ENCODE results near the gene SLC13A5. TPM values are rescaled to one million over a fixed set of nuclear protein-coding genes. Genes with fewer than 3 reads are reported as not detected.
"Not testable (repeated sequence)": the region's sequence is repeated elsewhere in the genome, so short reads cannot be mapped to it uniquely, and the experiment has no call there.

Gene SLC13A5
- total and polyA plus RNA-seq, 5 donors, result not detected

DNA sequence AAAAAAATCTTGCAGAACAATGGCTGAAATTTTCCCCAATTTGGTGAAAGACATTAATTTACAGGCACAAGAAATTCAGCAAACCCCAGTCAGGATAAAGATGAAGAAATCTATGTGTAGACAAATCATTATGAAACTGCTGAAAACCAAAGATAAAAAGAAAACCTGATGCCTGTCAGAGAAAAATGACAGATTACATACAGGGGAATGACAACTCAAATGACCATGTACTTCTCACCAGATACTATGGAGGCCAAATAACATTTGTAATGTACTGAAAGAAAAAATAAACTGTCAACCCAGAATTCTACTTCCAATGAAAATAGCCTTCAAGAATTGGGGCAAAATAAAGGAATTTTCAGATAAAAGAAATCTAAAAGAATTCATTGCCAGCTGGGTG lies 35.4 kb upstream of the SLC13A5 start:
- no peaks in the 10 kb centered on the region for H3K9me3 ChIP-seq (ENCODE audit: control insufficient read depth, low read length)
- DNase-seq, result no peak
- H3K27ac ChIP-seq (ENCODE audit: low read length), result no peak overlapping the region
- intact Hi-C loops (cut with DNase I), result no loop called here
- ATAC-seq, result no peak
- no peak overlapping the region for H3K4me3 ChIP-seq (ENCODE audit: low read length)
- H3K4me1 ChIP-seq (ENCODE audit: control insufficient read depth, insufficient read depth, low read length), result peaks cover 6% of the 10 kb centered on the region
- H3K27me3 ChIP-seq (ENCODE audit: control insufficient read depth, insufficient read depth), result no peaks in the 10 kb centered on the region

DNA sequence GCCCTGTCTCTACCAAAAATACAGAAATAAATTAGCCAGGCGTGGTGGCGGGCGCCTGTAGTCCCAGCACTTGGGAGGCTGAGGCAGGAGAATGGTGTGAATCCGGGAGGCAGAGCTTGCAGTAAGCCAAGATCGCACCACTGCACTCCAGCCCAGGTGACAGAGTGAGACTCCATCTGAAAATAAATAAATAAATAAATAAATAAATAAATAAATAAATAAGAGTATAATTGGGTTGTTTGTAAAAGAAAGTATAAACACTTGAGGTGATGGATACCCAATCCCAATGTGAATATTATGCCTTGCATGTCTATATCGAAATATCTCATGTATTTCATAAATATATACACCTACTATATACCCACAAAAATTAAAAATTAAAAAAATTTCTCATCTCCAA lies 33.5 kb upstream of the SLC13A5 start:
- H3K9me3 ChIP-seq (ENCODE audit: control insufficient read depth, low read length); H3K27me3 ChIP-seq (ENCODE audit: control insufficient read depth, insufficient read depth); intact Hi-C loops (cut with DNase I); H3K4me3 ChIP-seq (ENCODE audit: low read length); DNase-seq; H3K27ac ChIP-seq (ENCODE audit: low read length); H3K4me1 ChIP-seq (ENCODE audit: control insufficient read depth, insufficient read depth, low read length); ATAC-seq: not testable (repeated sequence)
- WGBS, result 96% methylated on average over 6 of the region's 6 CpGs

DNA sequence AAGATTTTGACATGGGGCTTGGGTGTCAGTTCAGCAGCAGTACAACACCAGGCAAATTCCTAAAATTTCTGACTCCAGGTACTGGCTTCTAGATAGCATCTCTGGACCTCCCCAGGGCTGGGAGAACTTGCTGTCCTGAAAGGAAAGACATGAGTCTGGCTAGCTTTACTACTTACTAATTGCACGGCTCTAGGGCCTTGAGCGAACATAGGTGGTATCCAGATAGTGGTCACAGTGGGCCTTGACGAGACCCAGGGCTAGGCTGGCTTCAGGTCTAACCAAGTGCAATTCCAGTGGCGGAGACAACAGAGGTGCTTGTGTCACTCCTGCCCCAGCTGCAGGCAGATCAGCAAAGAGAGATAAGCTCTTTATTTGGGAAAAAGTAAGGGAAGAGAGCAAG lies 16.4 kb upstream of the SLC13A5 start:
- DNase-seq (no peak), ATAC-seq (no peak)
- H3K27ac ChIP-seq (ENCODE audit: low read length), result no peak overlapping the region
- no peaks in the 10 kb centered on the region for H3K4me1 ChIP-seq (ENCODE audit: control insufficient read depth, insufficient read depth, low read length)
- no peak overlapping the region for H3K4me3 ChIP-seq (ENCODE audit: low read length)
- WGBS, result 67% methylated on average over 4 of the region's 4 CpGs
- H3K27me3 ChIP-seq (ENCODE audit: control insufficient read depth, insufficient read depth), result no peaks in the 10 kb centered on the region
- H3K9me3 ChIP-seq (ENCODE audit: control insufficient read depth, low read length), result no peaks in the 10 kb centered on the region
- intact Hi-C loops (cut with DNase I), result no loop called here

DNA sequence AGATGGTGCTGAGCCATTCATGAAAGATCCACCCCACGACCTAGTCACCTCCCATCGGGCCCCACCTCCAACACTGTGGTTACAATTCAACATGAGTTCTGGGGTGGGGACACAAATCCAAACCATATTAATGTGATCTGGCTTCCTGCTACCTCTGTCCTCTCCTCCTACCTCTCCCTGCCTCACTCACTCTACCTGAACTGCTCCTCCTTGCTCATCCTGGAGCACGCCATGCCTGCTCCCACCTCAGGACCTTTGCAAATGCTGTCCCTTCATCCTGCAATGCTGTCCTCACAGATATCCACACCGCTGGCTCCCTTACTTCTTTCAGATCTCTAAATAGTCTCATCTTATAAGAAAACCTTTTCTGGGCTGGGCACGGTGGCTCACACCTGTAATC lies 10.8 kb upstream of the SLC13A5 start:
- Histone ChIP-seq H3K4me3 (ENCODE audit: low read length) (no peak overlapping the region), H3K9me3 (ENCODE audit: control insufficient read depth, low read length) (no peaks in the 10 kb centered on the region), H3K27ac (ENCODE audit: low read length) (no peak overlapping the region), H3K27me3 (ENCODE audit: control insufficient read depth, insufficient read depth) (no peaks in the 10 kb centered on the region), H3K4me1 (ENCODE audit: control insufficient read depth, insufficient read depth, low read length) (no peaks in the 10 kb centered on the region)
- DNase-seq (no peak), ATAC-seq (no peak)
- intact Hi-C loops (cut with DNase I), result no loop called here
- WGBS, result 85% methylated on average over 5 of the region's 5 CpGs

DNA sequence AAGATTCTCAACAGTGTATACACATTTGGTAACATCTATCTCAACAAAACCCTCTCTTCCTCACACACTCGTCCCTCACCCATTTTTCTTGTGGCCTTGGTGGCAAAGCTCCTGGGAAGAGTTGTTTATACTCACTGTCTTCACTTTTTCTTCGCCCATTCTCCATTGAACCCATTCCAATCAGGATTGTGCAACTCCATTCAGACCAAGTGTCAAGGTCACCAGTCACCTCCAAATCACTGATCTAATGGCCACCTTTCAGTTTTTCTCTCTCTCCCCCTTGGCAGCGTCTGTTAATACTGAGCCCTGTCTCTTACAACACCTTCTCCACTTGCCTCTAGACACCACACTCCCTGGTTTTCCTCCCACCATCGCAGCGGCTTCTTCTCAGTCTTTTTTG lies 8.6 kb upstream of the SLC13A5 start:
- no peaks in the 10 kb centered on the region for H3K4me1 ChIP-seq (ENCODE audit: control insufficient read depth, insufficient read depth, low read length)
- WGBS, result 75% methylated on average over 5 of the region's 5 CpGs
- H3K27me3 ChIP-seq (ENCODE audit: control insufficient read depth, insufficient read depth), result no peaks in the 10 kb centered on the region
- H3K9me3 ChIP-seq (ENCODE audit: control insufficient read depth, low read length), result no peaks in the 10 kb centered on the region
- H3K4me3 ChIP-seq (ENCODE audit: low read length), result no peak overlapping the region
- no peak overlapping the region for H3K27ac ChIP-seq (ENCODE audit: low read length)
- ATAC-seq (no peak), DNase-seq (no peak)
- intact Hi-C loops (cut with DNase I), result no loop called here

DNA sequence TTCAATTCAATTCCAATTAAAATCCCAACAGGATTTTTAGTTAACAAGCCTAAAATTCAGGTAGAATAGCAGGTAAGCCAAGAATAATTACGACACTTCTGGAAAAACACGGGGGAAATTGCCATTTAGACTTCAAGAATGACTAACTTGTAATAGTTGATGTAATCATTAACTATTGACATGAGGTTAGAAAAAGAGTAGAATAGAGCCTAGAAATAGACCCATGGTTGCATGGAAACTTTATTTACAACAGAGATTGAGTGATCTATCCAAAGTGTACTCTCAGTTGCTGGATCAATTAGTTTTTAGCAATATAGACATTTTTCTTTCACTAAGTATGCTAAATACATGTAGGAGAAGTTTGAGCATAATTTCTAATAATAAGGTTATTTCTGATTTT lies 3.6 kb upstream of the SLC13A5 start:
- H3K27ac ChIP-seq (ENCODE audit: low read length), result no peak overlapping the region
- ATAC-seq (no peak), DNase-seq (no peak)
- H3K9me3 ChIP-seq (ENCODE audit: control insufficient read depth, low read length), result peaks cover 2% of the 10 kb centered on the region
- no peaks in the 10 kb centered on the region for H3K4me1 ChIP-seq (ENCODE audit: control insufficient read depth, insufficient read depth, low read length)
- intact Hi-C loops (cut with DNase I), result no loop called here
- no peak overlapping the region for H3K4me3 ChIP-seq (ENCODE audit: low read length)
- WGBS, result 93% methylated on average over 2 of the region's 2 CpGs
- H3K27me3 ChIP-seq (ENCODE audit: control insufficient read depth, insufficient read depth), result no peaks in the 10 kb centered on the region

DNA sequence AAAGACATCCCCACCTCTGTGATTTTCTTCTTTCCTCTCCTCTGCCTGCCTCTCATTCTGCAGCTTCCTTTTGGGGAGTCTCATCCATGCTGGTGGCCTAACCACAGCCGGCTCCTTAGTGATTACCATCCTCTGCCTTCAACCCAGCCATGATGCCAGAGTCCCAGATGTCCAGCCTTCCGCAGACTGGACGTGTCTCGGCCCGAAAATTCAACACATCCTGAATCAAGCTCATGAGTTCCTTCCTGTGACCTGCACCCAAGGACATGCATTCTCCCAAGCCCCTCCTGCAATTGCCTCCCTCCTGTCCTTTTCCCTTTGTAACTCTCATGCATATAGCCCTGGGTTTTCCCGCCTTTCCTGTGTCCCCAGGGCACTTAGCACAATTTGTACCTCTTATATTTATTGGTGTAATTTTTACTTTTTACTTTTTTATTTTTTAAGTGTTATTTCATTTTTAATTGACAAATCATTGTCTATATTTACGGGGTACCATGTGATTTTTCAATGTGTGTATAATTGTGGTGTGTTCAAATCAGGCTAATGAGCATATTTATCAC lies 1.2 kb upstream of the SLC13A5 start:
- Histone ChIP-seq H3K9me3 (ENCODE audit: control insufficient read depth, low read length) (peaks cover 2% of the 10 kb centered on the region), H3K4me3 (ENCODE audit: low read length) (no peak overlapping the region), H3K27ac (ENCODE audit: low read length) (no peak overlapping the region), H3K27me3 (ENCODE audit: control insufficient read depth, insufficient read depth) (no peaks in the 10 kb centered on the region), H3K4me1 (ENCODE audit: control insufficient read depth, insufficient read depth, low read length) (no peaks in the 10 kb centered on the region)
- WGBS, result 73% methylated on average over 7 of the region's 7 CpGs
- intact Hi-C loops (cut with DNase I), result no loop called here
- no peak for ATAC-seq
- DNase-seq, result no peak

DNA sequence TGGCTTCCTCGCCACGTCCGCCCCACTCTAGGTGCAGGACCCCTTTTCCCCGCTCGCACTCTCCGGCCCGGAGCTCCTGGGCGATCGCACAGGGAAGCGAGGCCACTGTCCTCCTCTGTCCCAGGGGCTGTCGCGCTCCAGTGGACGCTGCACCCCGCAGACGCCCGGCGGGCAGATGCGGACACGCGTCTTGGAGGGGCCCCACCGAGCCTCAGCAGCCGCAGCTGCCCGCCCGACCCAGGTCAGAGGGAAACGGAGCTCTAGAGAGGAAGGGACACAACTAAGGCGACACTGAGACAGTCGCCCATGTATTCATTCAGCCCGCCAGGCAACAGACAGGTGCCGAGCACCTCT lies 726 bp upstream of the SLC13A5 start:
- Histone ChIP-seq H3K9me3 (ENCODE audit: control insufficient read depth, low read length) (peaks cover 2% of the 10 kb centered on the region), H3K4me3 (ENCODE audit: low read length) (no peak overlapping the region), H3K27ac (ENCODE audit: low read length) (no peak overlapping the region), H3K4me1 (ENCODE audit: control insufficient read depth, insufficient read depth, low read length) (no peaks in the 10 kb centered on the region), H3K27me3 (ENCODE audit: control insufficient read depth, insufficient read depth) (no peaks in the 10 kb centered on the region)
- intact Hi-C loops (cut with DNase I), result no loop called here
- DNase-seq, result no peak
- 7% methylated on average over 29 of the region's 29 CpGs for WGBS
- ATAC-seq, result peak; percentile 36 to 47

DNA sequence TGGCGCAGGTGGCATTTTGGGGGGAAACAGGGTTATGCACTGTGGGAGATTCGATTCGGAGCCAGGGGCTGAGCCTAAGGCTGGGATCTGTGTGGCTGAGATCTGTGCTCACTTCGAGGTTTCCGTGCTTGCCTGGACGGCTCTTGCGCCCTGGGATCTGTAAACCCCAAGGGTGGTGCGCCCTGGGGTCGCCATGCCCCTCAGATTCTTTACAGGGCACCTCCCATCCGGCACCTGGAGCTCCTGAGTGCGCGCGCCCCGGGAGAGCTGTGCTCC lies 377 bp downstream of the SLC13A5 start:
- H3K4me1 ChIP-seq (ENCODE audit: control insufficient read depth, insufficient read depth, low read length), result no peaks in the 10 kb centered on the region
- no peaks in the 10 kb centered on the region for H3K27me3 ChIP-seq (ENCODE audit: control insufficient read depth, insufficient read depth)
- H3K27ac ChIP-seq (ENCODE audit: low read length), result no peak overlapping the region
- ATAC-seq, result peak in 1 of 2 donors; percentile 19
- H3K4me3 ChIP-seq (ENCODE audit: low read length), result no peak overlapping the region
- 12% methylated on average over 14 of the region's 14 CpGs for WGBS
- intact Hi-C loops (cut with DNase I), result no loop called here
- H3K9me3 ChIP-seq (ENCODE audit: control insufficient read depth, low read length), result peaks cover 2% of the 10 kb centered on the region
- no peak for DNase-seq

DNA sequence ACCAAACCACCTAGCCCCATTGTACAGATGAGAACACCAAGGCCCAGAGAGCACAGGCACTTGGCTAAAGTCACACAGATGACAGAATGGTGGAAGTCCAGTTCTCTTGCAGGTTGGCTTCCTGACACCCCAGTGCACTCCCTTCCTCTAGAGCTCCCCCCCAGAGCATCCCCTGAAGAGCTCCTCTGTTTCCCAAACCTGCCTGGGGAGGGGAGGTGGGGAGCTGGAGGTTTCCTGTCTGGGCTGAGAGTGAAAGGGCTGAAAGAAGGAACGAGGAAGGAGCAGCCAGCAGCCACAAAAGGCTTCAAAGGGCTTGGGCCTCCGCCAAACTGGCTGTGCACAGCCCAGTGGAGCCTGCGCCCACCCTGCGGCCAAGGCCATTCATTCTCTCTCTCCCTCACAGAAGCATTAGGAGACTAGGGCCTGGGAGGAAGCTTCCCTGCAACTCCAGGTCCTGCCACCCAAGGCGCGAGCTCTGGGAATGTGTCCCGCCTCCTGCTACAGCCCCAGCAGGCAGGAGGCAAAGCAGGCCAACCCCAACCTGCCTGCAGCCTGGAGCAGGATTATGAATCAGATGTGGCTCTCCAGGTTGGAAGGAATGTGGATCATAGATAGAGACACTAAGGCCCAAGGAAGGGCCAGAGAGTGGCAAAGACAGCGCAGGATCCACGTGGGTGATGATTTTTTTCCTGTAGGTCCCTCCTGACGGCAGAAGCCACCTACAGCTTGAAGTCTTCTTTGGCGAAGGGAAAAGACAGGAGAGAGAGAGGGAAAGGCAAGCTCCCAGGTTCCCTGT lies 913 bp downstream of the SLC13A5 start:
- 31% methylated on average over 11 of the region's 11 CpGs for WGBS
- H3K4me1 ChIP-seq (ENCODE audit: control insufficient read depth, insufficient read depth, low read length), result no peaks in the 10 kb centered on the region
- H3K27ac ChIP-seq (ENCODE audit: low read length), result no peak overlapping the region
- H3K27me3 ChIP-seq (ENCODE audit: control insufficient read depth, insufficient read depth), result no peaks in the 10 kb centered on the region
- DNase-seq (no peak), ATAC-seq (no peak)
- intact Hi-C loops (cut with DNase I), result no loop called here
- peaks cover 2% of the 10 kb centered on the region for H3K9me3 ChIP-seq (ENCODE audit: control insufficient read depth, low read length)
- no peak overlapping the region for H3K4me3 ChIP-seq (ENCODE audit: low read length)

DNA sequence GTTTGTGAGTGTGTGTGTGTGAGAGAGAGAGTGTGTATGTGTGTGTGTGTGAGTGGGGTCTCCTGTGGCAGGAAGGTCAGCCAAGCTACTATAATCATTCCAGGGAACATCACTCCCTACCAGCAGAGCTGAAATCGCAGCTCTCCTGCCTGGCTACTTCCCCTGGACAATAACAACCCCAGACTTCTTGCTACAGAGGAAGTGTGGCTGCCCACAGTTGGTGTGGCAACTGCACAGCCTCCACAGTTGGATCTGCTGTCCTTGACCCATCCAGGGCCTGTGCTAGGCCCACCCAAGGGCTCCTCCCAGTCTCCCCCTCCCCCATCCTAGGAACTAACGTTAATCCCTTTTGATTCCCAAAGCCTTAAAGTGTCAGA lies 1.5 kb downstream of the SLC13A5 start:
- Histone ChIP-seq H3K4me1 (ENCODE audit: control insufficient read depth, insufficient read depth, low read length) (no peaks in the 10 kb centered on the region), H3K4me3 (ENCODE audit: low read length) (no peak overlapping the region), H3K27me3 (ENCODE audit: control insufficient read depth, insufficient read depth) (no peaks in the 10 kb centered on the region), H3K27ac (ENCODE audit: low read length) (no peak overlapping the region), H3K9me3 (ENCODE audit: control insufficient read depth, low read length) (peaks cover 2% of the 10 kb centered on the region)
- WGBS, result 49% methylated on average over 2 of the region's 2 CpGs
- ATAC-seq (no peak), DNase-seq (no peak)
- intact Hi-C loops (cut with DNase I), result no loop called here

Data from right cardiac atrium (tissue), 5 donors.